ENCODE results near the gene ANKS1A.

DNA sequence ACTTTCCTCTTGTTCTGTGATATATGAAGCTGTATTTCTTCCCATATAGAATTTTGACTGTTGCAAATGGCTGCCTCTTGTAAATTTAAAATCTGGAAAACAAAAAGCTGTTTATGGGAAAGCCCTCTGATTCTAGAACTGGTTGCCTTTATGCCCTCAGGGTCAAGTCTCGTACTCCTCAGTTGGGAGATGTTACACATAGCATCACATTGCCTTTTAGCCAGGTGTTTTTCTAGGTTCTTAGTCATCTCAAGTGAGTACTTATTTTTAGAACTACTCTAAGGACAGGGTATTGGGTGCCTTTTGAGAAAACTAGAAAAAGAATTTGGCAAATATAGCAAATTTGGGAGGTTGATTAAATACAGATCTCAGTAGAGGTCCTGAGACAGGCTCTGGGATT, 58.5 kb downstream of the ANKS1A start:
- TF ChIP-seq, protein P1, sequence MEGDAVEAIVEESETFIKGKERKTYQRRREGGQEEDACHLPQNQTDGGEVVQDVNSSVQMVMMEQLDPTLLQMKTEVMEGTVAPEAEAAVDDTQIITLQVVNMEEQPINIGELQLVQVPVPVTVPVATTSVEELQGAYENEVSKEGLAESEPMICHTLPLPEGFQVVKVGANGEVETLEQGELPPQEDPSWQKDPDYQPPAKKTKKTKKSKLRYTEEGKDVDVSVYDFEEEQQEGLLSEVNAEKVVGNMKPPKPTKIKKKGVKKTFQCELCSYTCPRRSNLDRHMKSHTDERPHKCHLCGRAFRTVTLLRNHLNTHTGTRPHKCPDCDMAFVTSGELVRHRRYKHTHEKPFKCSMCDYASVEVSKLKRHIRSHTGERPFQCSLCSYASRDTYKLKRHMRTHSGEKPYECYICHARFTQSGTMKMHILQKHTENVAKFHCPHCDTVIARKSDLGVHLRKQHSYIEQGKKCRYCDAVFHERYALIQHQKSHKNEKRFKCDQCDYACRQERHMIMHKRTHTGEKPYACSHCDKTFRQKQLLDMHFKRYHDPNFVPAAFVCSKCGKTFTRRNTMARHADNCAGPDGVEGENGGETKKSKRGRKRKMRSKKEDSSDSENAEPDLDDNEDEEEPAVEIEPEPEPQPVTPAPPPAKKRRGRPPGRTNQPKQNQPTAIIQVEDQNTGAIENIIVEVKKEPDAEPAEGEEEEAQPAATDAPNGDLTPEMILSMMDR (IDR thresholded peaks at IDR 0.05 in 4 of 5, conservative IDR thresholded peaks at IDR 0.05 in 1 of 5): no peak
- no peak for TF ChIP-seq POLR2A (IDR thresholded peaks at IDR 0.05)
